Fibroblast of skin of right quadriceps (primary cell): ENCODE data around the gene CRACR2A.

Source experiments
- DNase-seq: peaks from one replicate; pipeline ENCODE4 v3.0.0-alpha.2; 2013

The CRACR2A gene

GRCh38 chr12:3592856-3593625 is 159.9 kb downstream of the CRACR2A start:
- no peak for DNase-seq

- DNase-seq: no peak
These were observed 163.2 kb downstream of the CRACR2A start for GRCh38 chr12:3589745-3590144.

- no peak for DNase-seq
These were observed 165.4 kb downstream of the CRACR2A start for GRCh38 chr12:3587402-3588013.

GRCh38 chr12:3583656-3584334 is 169.1 kb downstream of the CRACR2A start:
- no peak for DNase-seq

GRCh38 chr12:3580094-3580749 is 172.7 kb downstream of the CRACR2A start:
- DNase-seq: no peak

- DNase-seq: no peak
These were observed 173.3 kb downstream of the CRACR2A start for GRCh38 chr12:3579446-3580093.

- no peak for DNase-seq
These were observed 174.4 kb downstream of the CRACR2A start for GRCh38 chr12:3578557-3578956.

GRCh38 chr12:3576891-3577290 is 176.0 kb downstream of the CRACR2A start:
- no peak for DNase-seq

GRCh38 chr12:3574986-3575385 is 177.9 kb downstream of the CRACR2A start:
- no peak for DNase-seq

GRCh38 chr12:3572560-3572959 is 180.3 kb downstream of the CRACR2A start:
- DNase-seq: no peak

GRCh38 chr12:3571724-3572123 is 181.2 kb downstream of the CRACR2A start:
- no peak for DNase-seq

- no peak for DNase-seq
These were observed 181.6 kb downstream of the CRACR2A start for GRCh38 chr12:3571323-3571722.

- DNase-seq: no peak
These were observed 184.2 kb downstream of the CRACR2A start for GRCh38 chr12:3568695-3569094.

GRCh38 chr12:3565985-3566384 is 186.9 kb downstream of the CRACR2A start:
- DNase-seq: no peak
